B cell (primary cell): ENCODE results near the gene IFIT2.

Experiments used
- CTCF ChIP-seq: fragments of 200-600 bp; IDR thresholded peaks from one replicate; pipeline ENCODE4 v1.8.0; 2022; ENCODE audit warnings: antibody characterized with exemption, mild to moderate bottlenecking
- EZH2 ChIP-seq: IDR thresholded peaks from 2 replicates; pipeline ENCODE4 v1.6.1; 2012; ENCODE audit warnings: borderline replicate concordance, low read depth, mild to moderate bottlenecking, moderate library complexity, low read length; ENCODE audit not compliant: insufficient read depth, poor library complexity, severe bottlenecking

GRCh38 chr10:89351780-89352597 lies 50.1 kb downstream of the IFIT2 start:
- no peak for TF ChIP-seq EZH2
- no peak for TF ChIP-seq CTCF
